ENCODE data around the gene CACUL1. TPM values are rescaled to one million over a fixed set of nuclear protein-coding genes. Genes with fewer than 3 reads are reported as not detected.
A peak's percentile ranks its signal among the peaks of the same experiment; 100 is the strongest.

The CACUL1 gene
- total RNA-seq, 2 experiments from 2014 or later = 12.0 to 27.6 TPM

- H3K4me2 ChIP-seq (ENCODE audit: low read length) = no peak overlapping the region; the same call in 1 of the 2 replicates
- H3K79me2 ChIP-seq (ENCODE audit: insufficient read depth, low read depth, low read length) = peaks cover 56% of the 10 kb centered on the region
- POLR2A ChIA-PET = interaction anchor here (0.5 to 1.1 kb wide), 5 partner anchors 12 to 1748 kb away, joined by 3 to 4 read pairs (median 3); no protein-coding TSS in a partner anchor
- H3K4me1 ChIP-seq (ENCODE audit: insufficient read depth, low read length, poor library complexity, severe bottlenecking) = no peaks in the 10 kb centered on the region
- H3K9me2 ChIP-seq (ENCODE audit: insufficient read depth, low read length) = no peaks in the 10 kb centered on the region
- peaks cover 32% of the 10 kb centered on the region; the same call in 1 of the 2 replicates for H4K20me1 ChIP-seq (ENCODE audit: insufficient read depth, low read length)
- TF ChIP-seq EZH2phosphoT487 (IDR thresholded peaks at IDR 0.05; ENCODE audit: borderline replicate concordance, low read depth, low read length) (no peak), CTCF (conservative IDR thresholded peaks at IDR 0.05; ENCODE audit: low read length) (no peak)
- intact Hi-C loops (cut with micrococcal nuclease; ENCODE audit: unreplicated experiment) = no loop called here
- no TSS peak for BruUV-seq (replicated peaks)
- H3K9me3 ChIP-seq (ENCODE audit: low read length) = no peaks in the 10 kb centered on the region
- no peak overlapping the region for H3K27ac ChIP-seq (ENCODE audit: low read depth, low read length, poor library complexity, severe bottlenecking)
- CTCF ChIA-PET (ENCODE audit: unreplicated experiment) = no interaction called here
- no peaks in the 10 kb centered on the region for H3K36me3 ChIP-seq (ENCODE audit: insufficient read depth, low read length)
- no peak overlapping the region for H3K4me3 ChIP-seq (ENCODE audit: low read depth, low read length, poor library complexity, severe bottlenecking)
- no peak for DNase-seq (ENCODE audit: low spot score)
- H2AFZ ChIP-seq (ENCODE audit: low read length) = no peak overlapping the region
Measured at GRCh38 chr10:118737603-118738302, 17.0 kb downstream of the CACUL1 start.

DNA sequence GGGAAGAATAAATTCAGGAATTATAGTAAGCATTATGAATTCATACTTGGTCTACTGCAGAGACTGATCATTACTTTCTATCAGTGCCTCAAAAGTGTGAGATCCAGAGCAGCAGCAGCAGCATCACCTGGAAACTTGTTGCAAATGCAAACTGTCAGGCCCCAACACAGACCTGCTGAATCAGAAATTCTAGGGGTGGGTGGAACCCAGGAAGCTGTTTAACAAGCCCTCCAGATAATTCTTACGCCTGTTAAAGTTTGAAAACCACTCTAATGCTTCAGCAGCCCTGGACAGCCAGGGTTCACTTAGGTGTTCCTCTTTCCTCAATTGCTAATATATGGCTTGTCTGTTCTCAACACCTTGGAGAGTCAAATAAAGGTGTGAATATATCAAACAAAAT lies 19.5 kb downstream of the CACUL1 start:
- no peak for TF ChIP-seq CTCF (conservative IDR thresholded peaks at IDR 0.05; ENCODE audit: low read length)
- Histone ChIP-seq H2AFZ (ENCODE audit: low read length) (no peak overlapping the region), H3K27ac (ENCODE audit: low read depth, low read length, poor library complexity, severe bottlenecking) (no peak overlapping the region), H3K36me3 (ENCODE audit: insufficient read depth, low read length) (no peaks in the 10 kb centered on the region), H3K4me2 (ENCODE audit: low read length) (no peak overlapping the region), H3K9me2 (ENCODE audit: insufficient read depth, low read length) (no peaks in the 10 kb centered on the region), H3K4me3 (ENCODE audit: low read depth, low read length, poor library complexity, severe bottlenecking) (no peak overlapping the region), H3K9me3 (ENCODE audit: low read length) (no peaks in the 10 kb centered on the region), H3K4me1 (ENCODE audit: insufficient read depth, low read length, poor library complexity, severe bottlenecking) (peaks cover 6% of the 10 kb centered on the region), H3K79me2 (ENCODE audit: insufficient read depth, low read depth, low read length) (peaks cover 46% of the 10 kb centered on the region), H4K20me1 (ENCODE audit: insufficient read depth, low read length) (peaks cover 35% of the 10 kb centered on the region; the same call in 1 of the 2 replicates)
- intact Hi-C loops (cut with micrococcal nuclease; ENCODE audit: unreplicated experiment) = no loop called here
- DNase-seq (ENCODE audit: low spot score) = no peak
- no TSS peak for BruUV-seq (replicated peaks)
- ChIA-PET CTCF (ENCODE audit: unreplicated experiment) (no interaction called here), POLR2A (interaction anchor here (0.6 to 6.0 kb wide), 3 partner anchors 9 to 800 kb away, joined by 7 to 37 read pairs (median 9); partner anchors contain the start of gene CACUL1)

DNA sequence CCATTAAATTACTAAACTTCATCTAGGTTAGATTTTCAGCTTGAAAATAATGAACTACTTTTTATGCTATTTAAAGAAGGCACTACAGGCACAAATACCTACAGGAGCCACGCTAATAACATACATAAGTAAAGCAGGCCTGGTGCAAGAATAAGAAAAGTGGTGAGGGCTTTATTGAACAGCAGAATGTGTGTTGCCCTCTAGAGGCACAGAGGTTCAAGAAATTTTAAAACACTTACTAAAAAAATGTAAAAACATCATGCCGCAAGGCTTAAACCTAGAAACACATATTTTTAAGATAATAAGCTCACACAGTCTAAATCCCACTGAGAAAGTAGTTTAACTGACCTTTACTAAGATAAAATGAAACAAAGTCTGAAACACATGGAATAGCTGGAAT lies 20.3 kb downstream of the CACUL1 start:
- Histone ChIP-seq H3K9me3 (ENCODE audit: low read length) (no peaks in the 10 kb centered on the region), H3K27ac (ENCODE audit: low read depth, low read length, poor library complexity, severe bottlenecking) (no peak overlapping the region), H3K4me2 (ENCODE audit: low read length) (no peak overlapping the region), H3K9me2 (ENCODE audit: insufficient read depth, low read length) (no peaks in the 10 kb centered on the region), H3K4me3 (ENCODE audit: low read depth, low read length, poor library complexity, severe bottlenecking) (no peak overlapping the region), H4K20me1 (ENCODE audit: insufficient read depth, low read length) (peaks cover 35% of the 10 kb centered on the region; the same call in 1 of the 2 replicates), H3K36me3 (ENCODE audit: insufficient read depth, low read length) (no peaks in the 10 kb centered on the region), H3K4me1 (ENCODE audit: insufficient read depth, low read length, poor library complexity, severe bottlenecking) (peaks cover 14% of the 10 kb centered on the region), H2AFZ (ENCODE audit: low read length) (no peak overlapping the region), H3K79me2 (ENCODE audit: insufficient read depth, low read depth, low read length) (peaks cover 48% of the 10 kb centered on the region)
- no TSS peak for BruUV-seq (replicated peaks)
- no peak for TF ChIP-seq EZH2phosphoT487 (IDR thresholded peaks at IDR 0.05; ENCODE audit: borderline replicate concordance, low read depth, low read length)
- TF ChIP-seq CTCF (conservative IDR thresholded peaks at IDR 0.05; ENCODE audit: low read length) = peak; percentile 73
- CTCF ChIA-PET (ENCODE audit: unreplicated experiment) = no interaction called here
- intact Hi-C loops (cut with micrococcal nuclease; ENCODE audit: unreplicated experiment) = no loop called here
- no peak for DNase-seq (ENCODE audit: low spot score)
- POLR2A ChIA-PET = interaction anchor here (0.7 to 6.0 kb wide), 3 partner anchors 8 to 332 kb away, joined by 3 to 37 read pairs (median 9); partner anchors contain the start of gene CACUL1
